ENCODE data around the gene TRAF3. TPM values are rescaled to one million over a fixed set of nuclear protein-coding genes. Genes with fewer than 3 reads are reported as not detected.

Gene TRAF3
- total RNA-seq, 1 donor: 19.5 TPM

DNA sequence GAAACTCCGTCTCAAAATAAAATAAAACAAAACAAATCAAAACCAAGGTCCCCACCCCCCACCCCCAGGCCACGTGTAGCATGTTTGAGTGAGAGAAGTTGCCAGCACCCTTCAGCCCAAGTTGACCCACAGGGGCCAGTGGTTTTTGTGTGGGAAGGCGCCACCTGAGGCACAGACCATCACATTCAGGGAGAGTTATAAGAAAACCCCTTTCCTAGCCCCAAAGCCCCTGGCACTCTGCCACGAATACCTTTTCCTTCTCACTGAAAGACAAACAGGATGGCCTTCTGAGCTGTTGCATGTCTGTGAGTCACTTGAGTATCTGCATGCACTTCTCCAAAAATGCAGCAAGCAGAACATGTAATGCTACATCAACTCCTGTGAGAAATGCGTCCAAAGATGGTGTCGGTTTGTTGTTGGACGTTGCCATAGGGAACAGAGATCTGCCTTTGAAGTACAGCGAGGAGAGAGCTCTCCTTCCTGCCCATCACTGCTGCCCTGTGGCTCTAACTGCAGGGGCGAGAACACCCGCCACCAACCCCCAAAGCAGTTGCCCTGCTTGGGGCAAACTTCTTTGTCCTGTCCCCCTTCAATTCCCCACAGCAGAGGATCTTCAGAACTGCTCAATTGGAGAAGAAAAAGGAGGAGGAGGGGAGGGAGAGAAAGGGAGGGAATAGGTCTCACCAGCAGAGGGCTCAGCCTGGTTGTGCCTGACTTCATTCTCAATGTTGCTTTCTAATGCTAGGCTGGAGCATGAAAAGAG is 2.7 kb upstream of the TRAF3 start:
- Histone ChIP-seq H4K20me1 (ENCODE audit: insufficient read depth, low read length) (peaks cover 9% of the 10 kb centered on the region), H3K27ac (ENCODE audit: low read depth, low read length) (peak overlapping the region; percentile 73)
- peak; percentile 97 for DNase-seq (ENCODE audit: insufficient read length, low spot score, missing footprints)

DNA sequence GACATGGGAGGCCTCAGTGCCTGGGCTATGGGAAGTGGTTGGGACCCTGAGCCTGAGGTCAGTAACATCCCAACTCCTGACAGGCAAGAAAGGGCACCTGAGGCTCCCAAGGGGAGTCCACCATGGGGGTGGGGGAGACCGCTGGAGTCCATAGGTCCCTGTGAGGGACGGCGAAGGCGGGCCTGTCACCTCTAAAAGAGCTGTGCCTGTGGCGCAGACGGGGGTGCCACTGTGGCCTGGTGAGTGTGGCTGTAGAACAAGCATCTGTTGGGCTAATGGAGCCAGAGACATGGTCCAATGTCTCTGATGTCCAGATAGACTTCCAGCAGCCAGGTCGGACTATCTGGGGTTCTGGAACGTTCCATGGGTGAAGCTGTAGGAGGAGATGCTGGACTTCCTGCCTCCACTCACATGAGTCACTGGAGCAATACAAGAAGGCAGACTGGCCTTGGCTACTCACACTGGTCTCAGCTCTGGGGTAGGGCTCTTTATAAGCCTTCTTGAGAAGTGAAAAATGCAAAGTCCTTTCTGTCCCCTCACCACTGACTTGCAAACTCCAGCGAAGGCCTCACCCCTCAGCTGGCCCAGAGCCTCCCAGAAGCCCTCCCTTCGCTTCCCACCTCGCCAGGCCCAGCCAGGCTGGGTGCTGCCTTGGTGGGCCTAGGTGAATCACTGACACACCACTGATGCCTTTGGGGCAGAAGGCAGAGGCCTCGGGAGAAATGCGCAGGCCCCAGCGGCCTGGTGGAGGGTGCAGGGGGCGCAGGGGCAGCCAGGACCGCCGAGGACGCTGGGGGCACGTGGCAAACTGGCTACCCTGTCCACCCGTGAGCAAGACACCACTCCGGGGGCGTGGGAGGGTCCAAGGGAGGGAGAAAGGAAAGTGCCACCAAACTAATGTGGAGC is 1.1 kb upstream of the TRAF3 start:
- DNase-seq (ENCODE audit: insufficient read length, low spot score, missing footprints): peak; percentile 99

More for the DNA sequence above, 2.7 kb upstream of the TRAF3 start:
- Histone ChIP-seq H3K9me3 (ENCODE audit: low read depth, low read length) (no peaks in the 10 kb centered on the region), H3K4me2 (ENCODE audit: insufficient read depth, low read length) (peak overlapping the region; percentile 70), H3K4me3 (ENCODE audit: insufficient read depth, low read length) (peak overlapping the region; percentile 41), H3K27me3 (ENCODE audit: insufficient read depth, low read length) (no peaks in the 10 kb centered on the region), H3K36me3 (ENCODE audit: insufficient read depth, low read length) (no peaks in the 10 kb centered on the region), H3K4me1 (ENCODE audit: insufficient read depth, low read length) (peaks cover 24% of the 10 kb centered on the region), H2AFZ (ENCODE audit: low read length) (peak overlapping the region; percentile 82), H3K79me2 (ENCODE audit: insufficient read depth, low read length) (peaks cover 15% of the 10 kb centered on the region)
- TF ChIP-seq CTCF (IDR thresholded peaks at IDR 0.05; ENCODE audit: extremely low read depth, low read depth, low read length): peak; percentile 89

DNA sequence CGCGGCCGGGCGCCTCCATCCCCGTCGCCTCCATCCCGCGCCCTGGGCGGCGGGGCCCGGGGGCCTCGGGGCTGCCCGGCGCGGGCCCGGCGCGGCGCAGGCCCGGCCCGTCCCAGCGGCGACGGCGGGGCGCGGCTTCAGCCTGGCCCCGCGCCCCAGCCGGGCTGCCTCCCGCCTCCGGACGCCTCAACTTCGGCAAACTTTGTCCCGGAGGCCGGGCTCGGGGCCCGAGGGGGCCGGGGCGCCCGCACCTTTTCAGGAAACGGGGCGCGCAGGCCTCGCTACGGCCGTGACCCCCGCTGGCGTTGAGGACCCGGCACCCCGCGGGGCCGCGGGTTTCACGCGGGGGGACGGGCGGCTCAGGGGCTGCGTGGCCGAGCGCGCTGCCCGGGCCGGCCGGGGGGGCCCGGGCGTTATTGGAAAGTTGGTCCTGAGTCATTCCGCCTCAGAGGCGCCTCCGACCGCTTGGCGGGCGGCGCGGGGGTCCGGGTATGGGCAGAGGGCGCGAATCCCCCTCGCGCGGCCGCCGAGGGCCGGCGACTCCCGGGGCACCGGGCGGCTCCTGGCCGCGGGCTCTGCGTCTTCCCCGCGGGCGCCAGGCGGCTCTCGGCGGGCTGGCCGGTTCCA is 575 bp downstream of the TRAF3 start:
- peaks cover 48% of the 10 kb centered on the region for H3K79me2 ChIP-seq (ENCODE audit: insufficient read depth, low read length)
- H4K20me1 ChIP-seq (ENCODE audit: insufficient read depth, low read length): peaks cover 28% of the 10 kb centered on the region
- H3K4me1 ChIP-seq (ENCODE audit: insufficient read depth, low read length): peaks cover 27% of the 10 kb centered on the region
- peak overlapping the region; percentile 87 for H3K4me3 ChIP-seq (ENCODE audit: insufficient read depth, low read length)
- TF ChIP-seq CTCF (IDR thresholded peaks at IDR 0.05; ENCODE audit: extremely low read depth, low read depth, low read length): no peak
- H3K4me2 ChIP-seq (ENCODE audit: insufficient read depth, low read length): peak overlapping the region; percentile 84
- no peaks in the 10 kb centered on the region for H3K27me3 ChIP-seq (ENCODE audit: insufficient read depth, low read length)
- peak; percentile 96 for DNase-seq (ENCODE audit: insufficient read length, low spot score, missing footprints)
- H3K36me3 ChIP-seq (ENCODE audit: insufficient read depth, low read length): no peaks in the 10 kb centered on the region
- peak overlapping the region; percentile 48 for H3K27ac ChIP-seq (ENCODE audit: low read depth, low read length)
- no peaks in the 10 kb centered on the region for H3K9me3 ChIP-seq (ENCODE audit: low read depth, low read length)
- peak overlapping the region; percentile 77 for H2AFZ ChIP-seq (ENCODE audit: low read length)

More for the DNA sequence above, 1.1 kb upstream of the TRAF3 start:
- H3K4me2 ChIP-seq (ENCODE audit: insufficient read depth, low read length): peak overlapping the region; percentile 39
- no peak overlapping the region for H3K4me3 ChIP-seq (ENCODE audit: insufficient read depth, low read length)
- H3K36me3 ChIP-seq (ENCODE audit: insufficient read depth, low read length): no peaks in the 10 kb centered on the region
- peaks cover 22% of the 10 kb centered on the region for H4K20me1 ChIP-seq (ENCODE audit: insufficient read depth, low read length)
- no peaks in the 10 kb centered on the region for H3K27me3 ChIP-seq (ENCODE audit: insufficient read depth, low read length)
- H3K9me3 ChIP-seq (ENCODE audit: low read depth, low read length): no peaks in the 10 kb centered on the region
- peak overlapping the region; percentile 71 for H2AFZ ChIP-seq (ENCODE audit: low read length)
- H3K4me1 ChIP-seq (ENCODE audit: insufficient read depth, low read length): peaks cover 27% of the 10 kb centered on the region
- TF ChIP-seq CTCF (IDR thresholded peaks at IDR 0.05; ENCODE audit: extremely low read depth, low read depth, low read length): no peak
- H3K27ac ChIP-seq (ENCODE audit: low read depth, low read length): peak overlapping the region; percentile 53
- H3K79me2 ChIP-seq (ENCODE audit: insufficient read depth, low read length): peaks cover 31% of the 10 kb centered on the region
